Epithelial cell of esophagus (primary cell): ENCODE data around the gene SLC35F5.
"Not testable (repeated sequence)": the region's sequence is repeated elsewhere in the genome, so short reads cannot be mapped to it uniquely, and the experiment has no call there.

ENCODE experiments used
- DNase-seq: peaks from one replicate; pipeline ENCODE4 v3.0.0; 2010; ENCODE audit warnings: low read depth
- H3K4me3 ChIP-seq: 2 replicates; pipeline ENCODE4 v1.5.1; 2011; ENCODE audit warnings: mild to moderate bottlenecking, low read length, control low read depth
- TF ChIP-seq, protein P1 (sequence below): IDR thresholded peaks from 2 replicates; pipeline ENCODE4 v1.5.1; 2011; ENCODE audit warnings: low read depth, mild to moderate bottlenecking, low read length, control low read depth, inconsistent platforms; ENCODE audit not compliant: insufficient read depth; ENCODE audit errors: missing control alignments

The SLC35F5 gene

DNA sequence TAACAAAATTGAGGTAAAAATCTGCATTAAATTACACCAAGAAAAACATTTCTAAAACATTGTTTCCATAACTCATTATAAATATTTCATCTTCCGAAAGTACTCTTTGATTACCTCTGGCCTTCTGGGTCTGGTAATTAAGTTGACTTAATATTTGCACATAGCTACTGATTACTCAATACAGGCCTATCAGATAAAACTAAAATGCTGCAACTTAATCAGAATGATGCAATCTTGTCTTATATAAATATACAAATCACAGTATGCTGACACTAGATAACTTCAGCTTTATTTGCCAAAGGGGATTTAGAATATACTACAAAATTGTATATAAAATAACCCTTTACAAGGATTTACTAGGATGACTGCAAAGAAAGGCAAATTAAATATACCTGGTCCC lies 49.3 kb downstream of the SLC35F5 start:
- DNase-seq: peak; percentile 16

DNA sequence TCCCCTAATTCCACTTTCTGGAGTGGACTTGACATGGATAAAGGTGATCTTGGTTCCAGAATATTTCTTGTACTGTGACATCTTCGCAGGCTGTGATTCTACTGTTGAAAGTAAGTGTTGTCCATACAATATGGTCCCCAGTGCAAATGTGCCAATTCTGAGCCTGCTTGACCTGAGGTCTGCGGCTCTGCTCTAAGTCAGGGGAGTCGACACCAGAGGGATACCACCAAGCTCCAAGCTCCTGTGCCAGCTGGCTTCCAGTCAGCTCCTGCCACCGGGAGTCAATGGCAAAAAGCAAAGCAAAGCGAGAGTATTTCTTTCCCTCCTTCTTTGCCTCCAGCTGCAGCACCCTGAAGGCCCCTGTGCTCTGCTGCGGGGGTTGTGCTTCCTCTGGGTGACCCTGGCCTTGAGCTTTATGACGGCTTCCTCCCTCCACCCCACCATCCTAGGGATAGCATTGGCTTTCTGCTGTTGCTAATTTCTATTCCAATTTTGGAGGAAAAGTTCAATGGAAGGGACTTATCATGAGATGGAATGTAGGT lies 50.4 kb downstream of the SLC35F5 start:
- no peak for DNase-seq
- TF ChIP-seq, protein P1, sequence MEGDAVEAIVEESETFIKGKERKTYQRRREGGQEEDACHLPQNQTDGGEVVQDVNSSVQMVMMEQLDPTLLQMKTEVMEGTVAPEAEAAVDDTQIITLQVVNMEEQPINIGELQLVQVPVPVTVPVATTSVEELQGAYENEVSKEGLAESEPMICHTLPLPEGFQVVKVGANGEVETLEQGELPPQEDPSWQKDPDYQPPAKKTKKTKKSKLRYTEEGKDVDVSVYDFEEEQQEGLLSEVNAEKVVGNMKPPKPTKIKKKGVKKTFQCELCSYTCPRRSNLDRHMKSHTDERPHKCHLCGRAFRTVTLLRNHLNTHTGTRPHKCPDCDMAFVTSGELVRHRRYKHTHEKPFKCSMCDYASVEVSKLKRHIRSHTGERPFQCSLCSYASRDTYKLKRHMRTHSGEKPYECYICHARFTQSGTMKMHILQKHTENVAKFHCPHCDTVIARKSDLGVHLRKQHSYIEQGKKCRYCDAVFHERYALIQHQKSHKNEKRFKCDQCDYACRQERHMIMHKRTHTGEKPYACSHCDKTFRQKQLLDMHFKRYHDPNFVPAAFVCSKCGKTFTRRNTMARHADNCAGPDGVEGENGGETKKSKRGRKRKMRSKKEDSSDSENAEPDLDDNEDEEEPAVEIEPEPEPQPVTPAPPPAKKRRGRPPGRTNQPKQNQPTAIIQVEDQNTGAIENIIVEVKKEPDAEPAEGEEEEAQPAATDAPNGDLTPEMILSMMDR: no peak
- no peak overlapping the region for H3K4me3 ChIP-seq

More for the DNA sequence above, 49.3 kb downstream of the SLC35F5 start:
- TF ChIP-seq, protein P1: no peak
- no peak overlapping the region for H3K4me3 ChIP-seq

DNA sequence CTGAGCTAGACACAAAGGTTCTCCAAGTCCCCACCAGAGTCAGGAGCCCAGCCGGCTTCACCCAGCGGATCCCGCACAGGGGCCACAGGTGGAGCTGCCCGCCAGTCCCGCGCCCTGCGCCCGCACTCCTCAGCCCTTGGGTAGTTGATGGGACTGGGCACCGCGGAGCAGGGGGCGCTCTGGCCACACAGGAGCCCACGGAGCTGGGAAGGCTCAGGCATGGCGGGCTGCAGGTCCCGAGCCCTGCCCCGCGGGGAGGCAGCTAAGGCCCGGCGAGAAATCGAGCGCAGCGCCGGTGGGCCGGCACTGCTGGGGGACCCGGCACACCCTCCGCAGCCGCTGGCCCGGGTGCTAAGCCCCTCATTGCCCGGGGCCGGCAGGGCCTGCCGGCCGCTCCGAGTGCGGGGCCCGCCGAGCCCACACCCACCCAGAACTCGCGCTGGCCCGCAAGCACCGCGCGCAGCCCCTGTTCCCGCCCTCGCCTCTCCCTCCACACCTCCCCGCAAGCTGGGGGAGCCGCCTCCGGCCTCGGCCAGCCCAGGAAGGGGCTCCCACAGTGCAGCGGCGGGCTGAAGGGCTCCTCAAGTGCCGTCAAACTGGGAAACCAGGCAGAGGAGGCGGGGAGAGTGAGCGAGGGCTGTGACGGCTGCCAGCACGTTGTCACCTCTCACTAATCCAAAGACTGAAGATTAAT lies 52.0 kb downstream of the SLC35F5 start:
- not testable (repeated sequence) for H3K4me3 ChIP-seq, DNase-seq

DNA sequence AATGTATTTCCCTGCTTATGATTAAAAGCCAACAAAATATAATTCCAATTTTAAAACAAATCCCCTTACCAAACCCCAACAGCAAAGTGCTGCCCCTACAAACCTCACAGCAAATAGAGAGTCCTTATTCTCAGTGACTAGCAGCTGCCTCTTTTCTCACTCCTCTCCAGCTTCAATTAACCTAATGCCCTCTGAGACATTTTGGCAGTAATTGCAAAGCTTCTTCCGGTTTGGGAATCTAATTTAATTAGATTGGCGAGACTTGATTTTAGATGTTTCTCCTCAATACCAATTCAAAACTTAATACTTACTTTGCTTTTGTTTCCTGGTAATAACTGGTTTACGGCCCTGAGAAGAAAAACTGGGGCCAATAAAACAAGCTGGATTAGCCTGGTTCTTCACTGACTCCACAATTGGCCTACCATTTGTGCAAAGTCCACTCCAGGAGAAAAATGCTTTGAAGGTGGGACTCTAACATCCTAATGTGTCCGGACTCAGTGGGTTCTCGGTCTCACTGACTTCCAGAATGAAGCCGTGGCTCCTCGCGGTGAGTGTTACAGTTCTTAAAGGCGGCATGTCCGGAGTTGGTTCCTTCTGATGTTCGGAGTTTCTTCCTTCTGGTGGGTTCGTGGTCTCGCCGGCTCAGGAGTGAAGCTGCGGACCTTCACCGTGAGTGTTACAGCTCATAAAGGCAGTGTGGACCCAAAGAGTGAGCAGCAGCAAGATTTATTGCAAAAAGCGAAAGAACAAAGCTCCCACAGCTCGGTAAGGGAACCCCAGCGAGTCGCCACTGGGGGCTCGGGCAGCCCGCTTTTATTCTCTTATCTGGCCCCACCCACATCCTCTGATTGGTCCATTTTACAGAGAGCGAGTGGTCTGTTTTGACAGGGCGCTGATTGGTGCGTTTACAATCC lies 52.8 kb downstream of the SLC35F5 start:
- TF ChIP-seq, protein P1: no peak
- DNase-seq: no peak
- no peak overlapping the region for H3K4me3 ChIP-seq

DNA sequence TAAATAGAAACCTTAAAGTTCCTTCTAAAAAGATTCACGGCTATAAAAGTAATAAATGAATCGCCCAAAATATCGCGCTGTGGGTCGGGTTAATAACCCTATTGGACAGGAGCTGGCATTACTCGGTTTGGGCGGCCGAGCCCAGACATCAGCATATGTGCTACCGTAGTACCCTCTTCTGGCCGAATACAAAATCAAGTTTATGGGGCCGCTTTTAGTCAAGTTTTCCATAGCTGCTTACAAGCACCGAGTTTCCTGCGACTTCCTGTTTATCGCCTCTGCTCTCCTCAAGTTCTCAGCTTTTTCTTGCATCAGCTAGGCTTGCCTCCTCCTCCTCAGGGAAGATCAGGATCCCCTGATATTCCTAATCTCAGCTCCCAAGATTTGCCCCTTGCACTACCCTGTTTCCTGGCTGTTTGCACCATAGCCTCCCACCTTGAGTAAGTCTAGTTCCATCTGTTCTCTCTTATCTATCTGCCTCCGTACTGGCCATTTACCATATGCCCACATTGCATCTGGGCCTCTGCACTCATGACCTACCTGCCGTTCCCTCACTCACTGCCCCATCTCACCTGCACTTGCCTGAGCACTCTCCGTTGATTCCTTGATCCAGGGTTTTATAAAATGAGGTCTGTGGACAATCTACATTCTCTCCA lies 56.1 kb downstream of the SLC35F5 start:
- no peak for DNase-seq

DNA sequence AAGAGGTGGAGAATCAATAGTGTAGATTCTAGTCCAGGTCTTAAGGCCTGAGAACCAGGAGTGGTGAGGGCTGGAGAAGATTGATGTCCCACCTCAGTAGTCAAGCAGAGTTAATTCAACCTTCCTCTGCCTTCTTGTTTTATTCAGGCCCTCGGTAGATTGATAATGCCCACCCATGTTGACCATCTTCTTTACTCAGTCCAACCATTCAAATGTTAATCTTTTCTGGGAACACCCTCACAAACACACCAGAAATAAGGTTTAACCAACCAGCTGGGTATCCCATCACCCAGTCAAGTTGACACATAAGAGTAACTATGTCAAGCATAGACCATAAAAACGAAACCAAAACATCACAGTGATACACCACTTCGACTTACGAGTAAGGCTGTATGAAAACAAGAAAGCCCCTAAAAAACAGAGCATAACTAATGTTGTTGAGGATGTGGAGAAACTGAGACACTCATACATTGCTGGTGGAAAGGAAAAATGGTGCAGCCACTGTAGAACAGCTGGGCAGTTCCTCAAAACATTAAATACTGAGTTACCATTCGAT lies 57.5 kb downstream of the SLC35F5 start:
- DNase-seq: no peak
- TF ChIP-seq, protein P1: no peak
- H3K4me3 ChIP-seq: no peak overlapping the region

More for the DNA sequence above, 56.1 kb downstream of the SLC35F5 start:
- no peak overlapping the region for H3K4me3 ChIP-seq
- TF ChIP-seq, protein P1: no peak

DNA sequence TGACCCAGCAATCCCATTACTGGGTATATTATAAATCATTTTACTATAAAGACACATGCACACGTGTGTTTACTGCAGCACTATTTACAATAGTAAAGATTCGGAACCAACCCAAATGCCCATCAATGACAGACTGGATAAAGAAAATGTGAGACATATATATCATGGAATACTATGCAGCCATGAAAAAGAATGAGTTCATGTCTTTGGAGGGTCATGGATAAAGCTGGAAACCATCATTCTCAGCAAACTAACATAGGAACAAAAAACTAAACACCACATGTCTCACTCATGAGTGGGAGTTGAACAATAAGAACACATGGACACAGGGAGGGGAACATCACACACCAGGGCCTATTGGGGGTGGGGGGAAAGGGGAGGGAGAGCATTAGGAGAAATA lies 58.2 kb downstream of the SLC35F5 start:
- not testable (repeated sequence) for DNase-seq, H3K4me3 ChIP-seq
